ENCODE data around the gene PDE4D. TPM values are rescaled to one million over a fixed set of nuclear protein-coding genes. Genes with fewer than 3 reads are reported as not detected.

The PDE4D gene
- total RNA-seq, 4 donors from 2014 or later = 6.0 to 36.2 (median 10.0) TPM

GRCh38 chr5:59783264-59783663 is 110.3 kb downstream of the PDE4D start:
- H3K27me3 ChIP-seq = no peaks in the 10 kb centered on the region
- intact Hi-C loops (cut with DNase I) = no loop called here
- H3K4me3 ChIP-seq = no peak overlapping the region
- TF ChIP-seq POLR2A (IDR thresholded peaks at IDR 0.05) (no peak), CTCF (IDR thresholded peaks at IDR 0.05) (no peak)
- H3K9me3 ChIP-seq = no peaks in the 10 kb centered on the region
- DNase-seq = no peak
- H3K27ac ChIP-seq = no peak overlapping the region
- no peaks in the 10 kb centered on the region for H3K36me3 ChIP-seq
- peaks cover 0 to 24% (median 6%) of the 10 kb centered on the region in 3 donors for H3K4me1 ChIP-seq

GRCh38 chr5:59782856-59783255 is 110.7 kb downstream of the PDE4D start:
- Histone ChIP-seq H3K27me3 (no peaks in the 10 kb centered on the region), H3K4me3 (no peak overlapping the region), H3K36me3 (no peaks in the 10 kb centered on the region), H3K4me1 (peaks cover 0 to 24% (median 6%) of the 10 kb centered on the region in 3 donors), H3K9me3 (no peaks in the 10 kb centered on the region), H3K27ac (no peak overlapping the region)
- no peak for TF ChIP-seq CTCF (IDR thresholded peaks at IDR 0.05)
- no peak for TF ChIP-seq POLR2A (IDR thresholded peaks at IDR 0.05)
- WGBS, 2 donors = 83 to 95% methylated on average over 1 of the region's 1 CpG
- intact Hi-C loops (cut with DNase I) = no loop called here
- no peak for DNase-seq

GRCh38 chr5:59779453-59779852 is 114.1 kb downstream of the PDE4D start:
- no peaks in the 10 kb centered on the region for H3K36me3 ChIP-seq
- no peaks in the 10 kb centered on the region for H3K9me3 ChIP-seq
- H3K27me3 ChIP-seq = no peaks in the 10 kb centered on the region
- peaks cover 0 to 9% (median 0%) of the 10 kb centered on the region in 3 donors for H3K4me1 ChIP-seq
- H3K4me3 ChIP-seq = no peak overlapping the region
- intact Hi-C loops (cut with DNase I) = no loop called here
- DNase-seq = no peak
- no peak overlapping the region for H3K27ac ChIP-seq
- no peak for TF ChIP-seq POLR2A (IDR thresholded peaks at IDR 0.05)
- no peak for TF ChIP-seq CTCF (IDR thresholded peaks at IDR 0.05)
- 76 to 87% methylated on average over 2 of the region's 2 CpGs for WGBS, 2 donors

GRCh38 chr5:59777028-59777427 is 116.5 kb downstream of the PDE4D start:
- intact Hi-C loops (cut with DNase I) = no loop called here
- whole genome bisulfite sequencing, 2 donors = 59 to 65% methylated on average over 4 of the region's 4 CpGs
- TF ChIP-seq CTCF (IDR thresholded peaks at IDR 0.05) = no peak
- no peak for TF ChIP-seq POLR2A (IDR thresholded peaks at IDR 0.05)

GRCh38 chr5:59773294-59773693 is 120.2 kb downstream of the PDE4D start:
- H3K36me3 ChIP-seq = no peaks in the 10 kb centered on the region
- intact Hi-C loops (cut with DNase I) = no loop called here
- no peak overlapping the region for H3K4me3 ChIP-seq
- no peak for TF ChIP-seq POLR2A (IDR thresholded peaks at IDR 0.05)
- no peak for TF ChIP-seq CTCF (IDR thresholded peaks at IDR 0.05)
- DNase-seq = no peak
- H3K27ac ChIP-seq = no peak overlapping the region
- no peaks in the 10 kb centered on the region for H3K9me3 ChIP-seq
- no peaks in the 10 kb centered on the region for H3K27me3 ChIP-seq
- H3K4me1 ChIP-seq = peaks cover 0 to 32% (median 9%) of the 10 kb centered on the region in 3 donors

More at GRCh38 chr5:59777028-59777427, 116.5 kb downstream of the PDE4D start:
- no peaks in the 10 kb centered on the region for H3K27me3 ChIP-seq
- H3K4me1 ChIP-seq = peaks cover 0 to 15% (median 7%) of the 10 kb centered on the region in 3 donors
- H3K9me3 ChIP-seq = no peaks in the 10 kb centered on the region
- DNase-seq = no peak
- H3K27ac ChIP-seq = no peak overlapping the region
- no peak overlapping the region for H3K4me3 ChIP-seq
- no peaks in the 10 kb centered on the region for H3K36me3 ChIP-seq

All from esophagus squamous epithelium (tissue), 5 donors.